LNCaP clone FGC (cell line): ENCODE results near the gene ZNF580.

Experiments
- DNase-seq: peaks from one replicate; pipeline ENCODE4 v3.0.0-alpha.2; 2011; ENCODE audit warnings: low read depth
- H3K4me3 ChIP-seq: 2 replicates; pipeline ENCODE4 v1.5.1; 2011; ENCODE audit warnings: mild to moderate bottlenecking, low read depth, low read length, control low read depth
- TF ChIP-seq, protein P1 (sequence below): IDR thresholded peaks from 2 replicates; pipeline ENCODE4 v1.5.1; 2012; ENCODE audit warnings: mild to moderate bottlenecking; ENCODE audit not compliant: control insufficient read depth, insufficient read depth; ENCODE audit errors: extremely low read depth

Gene ZNF580

GRCh38 chr19:55643003-55643886 is 2.4 kb downstream of the ZNF580 start, which contains the start of gene ZNF581:
Gene ZNF581, plus strand, starts transcription at chr19:55643649. Its CDS starts 923 bp downstream, at chr19:55644572.
- peak within 1 kb of the TSS; percentile 95 for H3K4me3 ChIP-seq
- TF ChIP-seq, protein P1, sequence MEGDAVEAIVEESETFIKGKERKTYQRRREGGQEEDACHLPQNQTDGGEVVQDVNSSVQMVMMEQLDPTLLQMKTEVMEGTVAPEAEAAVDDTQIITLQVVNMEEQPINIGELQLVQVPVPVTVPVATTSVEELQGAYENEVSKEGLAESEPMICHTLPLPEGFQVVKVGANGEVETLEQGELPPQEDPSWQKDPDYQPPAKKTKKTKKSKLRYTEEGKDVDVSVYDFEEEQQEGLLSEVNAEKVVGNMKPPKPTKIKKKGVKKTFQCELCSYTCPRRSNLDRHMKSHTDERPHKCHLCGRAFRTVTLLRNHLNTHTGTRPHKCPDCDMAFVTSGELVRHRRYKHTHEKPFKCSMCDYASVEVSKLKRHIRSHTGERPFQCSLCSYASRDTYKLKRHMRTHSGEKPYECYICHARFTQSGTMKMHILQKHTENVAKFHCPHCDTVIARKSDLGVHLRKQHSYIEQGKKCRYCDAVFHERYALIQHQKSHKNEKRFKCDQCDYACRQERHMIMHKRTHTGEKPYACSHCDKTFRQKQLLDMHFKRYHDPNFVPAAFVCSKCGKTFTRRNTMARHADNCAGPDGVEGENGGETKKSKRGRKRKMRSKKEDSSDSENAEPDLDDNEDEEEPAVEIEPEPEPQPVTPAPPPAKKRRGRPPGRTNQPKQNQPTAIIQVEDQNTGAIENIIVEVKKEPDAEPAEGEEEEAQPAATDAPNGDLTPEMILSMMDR = no peak

DNA sequence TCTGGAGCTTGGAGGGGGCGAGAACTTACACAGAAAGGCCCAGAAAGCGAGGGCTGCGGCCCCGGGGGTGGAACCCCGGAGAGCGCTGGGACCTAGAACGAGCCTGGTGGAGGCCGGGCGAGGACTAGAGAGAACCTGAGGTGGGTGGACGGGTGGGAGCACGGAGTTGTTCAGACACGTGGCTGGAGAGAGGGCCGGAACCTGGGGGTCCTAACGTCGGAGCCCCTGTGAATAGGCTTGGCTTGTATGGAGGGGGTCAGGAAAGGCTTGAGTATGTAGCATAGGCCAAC is 3.0 kb downstream of the ZNF580 start:
- H3K4me3 ChIP-seq = peak overlapping the region; percentile 95
- TF ChIP-seq, protein P1 = no peak
- no peak for DNase-seq

More at GRCh38 chr19:55643003-55643886, 2.4 kb downstream of the ZNF580 start, which contains the start of gene ZNF581:
- peak; percentile 43 for DNase-seq

GRCh38 chr19:55644191-55644833 is 3.5 kb downstream of the ZNF580 start:
- DNase-seq = no peak
- H3K4me3 ChIP-seq = peak overlapping the region; percentile 95
- TF ChIP-seq, protein P1 = no peak

- peak overlapping the region; percentile 95 for H3K4me3 ChIP-seq
- TF ChIP-seq, protein P1 = no peak
- no peak for DNase-seq
Observed at GRCh38 chr19:55644842-55645511, 4.2 kb downstream of the ZNF580 start.

DNA sequence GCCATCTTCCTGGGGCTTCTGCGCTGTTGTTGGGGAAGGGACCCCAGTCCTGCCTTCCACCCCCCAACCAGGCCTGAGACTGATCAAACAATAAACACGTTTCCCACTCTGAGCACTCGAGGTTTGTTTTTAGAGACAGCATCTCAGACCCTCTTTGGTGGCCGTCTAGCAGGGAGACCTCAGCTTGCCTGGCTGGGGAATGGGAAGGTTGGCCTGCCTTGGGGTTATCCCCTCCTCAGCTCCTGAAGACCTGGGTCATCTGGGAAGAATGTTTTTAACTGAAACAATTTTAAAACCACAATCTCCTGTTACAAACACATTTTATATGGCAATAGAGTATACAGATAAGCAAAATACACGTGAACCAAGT is 4.7 kb downstream of the ZNF580 start:
- no peak overlapping the region for H3K4me3 ChIP-seq
- DNase-seq = no peak
- TF ChIP-seq, protein P1 = no peak

DNA sequence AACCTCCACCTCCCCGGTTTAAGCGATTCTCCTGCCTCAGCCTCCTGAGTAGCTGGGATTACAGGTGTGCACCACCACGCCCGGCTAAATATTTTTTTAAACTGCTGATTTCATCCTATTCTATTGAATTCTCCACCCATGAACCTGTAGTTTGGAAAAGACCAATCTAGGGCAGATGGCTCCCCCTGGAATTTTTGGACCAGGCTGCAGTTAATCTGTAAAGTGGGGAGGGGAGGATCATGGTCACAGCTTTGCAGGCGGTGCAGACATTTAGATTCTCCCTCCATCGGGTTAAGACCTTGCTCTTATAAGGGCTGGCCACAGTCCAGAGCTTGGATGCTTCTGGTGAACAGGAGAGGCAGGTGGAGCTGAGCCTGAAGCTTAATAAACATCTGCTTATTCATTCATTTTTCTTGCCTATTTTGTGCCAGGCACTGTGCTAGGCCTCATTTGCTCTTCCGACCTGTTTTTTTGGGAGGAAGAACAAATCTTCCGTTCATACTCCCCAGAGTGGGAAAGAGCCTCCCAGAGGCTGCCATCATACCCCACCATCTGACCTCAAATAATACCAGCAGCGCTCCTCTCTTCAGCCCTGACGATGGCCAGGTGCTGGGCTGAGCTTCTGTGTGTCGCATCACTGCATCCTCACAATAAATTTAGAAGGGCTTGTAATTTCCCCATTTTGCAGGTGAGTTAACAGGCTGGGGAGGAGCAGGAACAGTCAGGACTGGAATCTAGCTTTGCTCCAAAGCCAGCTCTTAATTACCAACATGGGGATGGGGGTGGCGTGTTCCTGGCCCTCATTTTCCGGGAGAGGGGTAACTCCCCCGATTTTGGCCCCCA is 6.3 kb downstream of the ZNF580 start:
- TF ChIP-seq, protein P1 = no peak
- DNase-seq = no peak
- peak overlapping the region; percentile 84 for H3K4me3 ChIP-seq
